Measurements from ENCODE around the gene RPL32. TPM values are rescaled to one million over a fixed set of nuclear protein-coding genes. Genes with fewer than 3 reads are reported as not detected.

RPL32 gene
- total RNA-seq, 1 experiment from 2014 or later, result 2,021 TPM

DNA sequence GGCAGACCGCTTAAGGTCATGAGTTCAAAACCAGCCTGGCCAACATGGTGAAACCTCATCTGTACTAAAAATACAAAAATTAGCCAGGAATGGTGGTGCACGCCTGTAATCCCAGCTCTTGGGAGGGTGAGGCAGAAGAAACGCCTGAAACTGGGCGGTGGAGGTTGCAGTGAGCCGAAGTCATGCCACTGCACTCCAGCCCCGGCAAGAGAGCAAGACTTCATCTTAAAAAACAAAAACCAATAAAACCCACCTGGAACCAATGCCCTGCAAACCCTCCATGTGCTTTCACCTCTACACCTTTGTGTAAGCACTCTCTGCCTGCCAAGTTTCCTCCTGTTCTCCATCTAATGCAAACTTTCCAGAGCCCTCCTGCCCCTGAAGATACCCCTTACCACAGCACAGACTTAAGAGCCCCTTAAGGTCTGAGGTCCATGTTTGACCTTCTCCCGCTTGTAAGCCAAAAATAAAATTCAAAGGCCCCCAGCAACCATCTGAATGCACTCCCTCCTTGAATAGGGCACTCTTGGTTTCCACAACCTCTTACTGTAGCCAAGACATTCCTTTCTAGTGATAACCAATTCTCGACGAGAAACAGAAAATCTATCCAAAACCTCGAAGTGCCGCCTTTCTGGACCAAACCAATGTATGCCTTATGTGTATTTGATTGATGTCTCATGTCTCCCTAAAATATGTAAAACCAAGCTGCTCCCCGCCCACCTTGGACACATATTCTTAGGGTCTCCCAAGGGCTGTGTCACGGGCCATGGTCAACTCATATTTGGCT is 3.0 kb downstream of the RPL32 start:
- Histone ChIP-seq H3K23me2 (ENCODE audit: insufficient read length, low read depth, low read length, poor library complexity, severe bottlenecking) (peaks cover 8% of the 10 kb centered on the region), H2BK5ac (ENCODE audit: insufficient read length, low read length) (no peak overlapping the region), H2BK120ac (ENCODE audit: low read depth, low read length, poor library complexity, severe bottlenecking) (no peak overlapping the region), H4K20me1 (ENCODE audit: control insufficient read depth, insufficient read depth, insufficient read length) (peaks cover 2% of the 10 kb centered on the region), H4K91ac (ENCODE audit: insufficient read length, low read depth, low read length) (no peak overlapping the region), H3K27me3 (ENCODE audit: insufficient read depth, low read length) (no peaks in the 10 kb centered on the region), H3K9ac (ENCODE audit: extremely low read depth, insufficient read length, low read length) (peak overlapping the region; percentile 42), H3T11ph (ENCODE audit: low read length) (no peak overlapping the region), H3K23ac (ENCODE audit: insufficient read length, low read depth, low read length) (no peak overlapping the region), H3K4ac (ENCODE audit: low read depth, low read length) (no peak overlapping the region), H3K56ac (ENCODE audit: insufficient read length, low read depth, low read length) (no peak overlapping the region), H3K79me2 (ENCODE audit: insufficient read depth, low read length) (peaks cover 27% of the 10 kb centered on the region), H3K14ac (ENCODE audit: insufficient read depth, low read length) (no peak overlapping the region), H2AK5ac (ENCODE audit: insufficient read length, low read length) (no peak overlapping the region), H4K5ac (ENCODE audit: insufficient read length, low read depth, low read length) (no peak overlapping the region), H3K27ac (ENCODE audit: insufficient read length, low read depth, low read length) (no peak overlapping the region), H2AFZ (ENCODE audit: low read length) (no peak overlapping the region), H4K8ac (replicated peaks; ENCODE audit: insufficient read length, low read depth, low read length) (no peak overlapping the region), H3K4me2 (ENCODE audit: insufficient read depth, insufficient read length, low read length) (peak overlapping the region; percentile 19), H2BK20ac (ENCODE audit: low read depth, low read length, poor library complexity, severe bottlenecking) (no peak overlapping the region), H2BK12ac (ENCODE audit: insufficient read length, low read depth, low read length) (no peak overlapping the region), H3K4me1 (ENCODE audit: insufficient read depth, low read length) (peaks cover 3% of the 10 kb centered on the region), H2BK15ac (ENCODE audit: low read depth, low read length) (no peak overlapping the region), H3K79me1 (ENCODE audit: insufficient read depth, low read depth, low read length, poor library complexity, severe bottlenecking) (peaks cover 10% of the 10 kb centered on the region), H3K18ac (ENCODE audit: insufficient read length, low read depth, low read length) (no peak overlapping the region), H3K9me3 (ENCODE audit: control insufficient read depth, low read depth, low read length) (no peaks in the 10 kb centered on the region)
- no peak for DNase-seq
- no CpG with 5 or more reads among the region's 13 CpGs for WGBS (ENCODE audit: extremely low coverage, insufficient read length, low lambda C conversion rate)
- peak overlapping the region; percentile 57 to 99 (median 78); a peak in 6 of 7 replicates for H3K27ac Mint-ChIP-seq
- peak overlapping the region; percentile 96 to 98 for H3K4me3 Mint-ChIP-seq
- H3K36me3 Mint-ChIP-seq (ENCODE audit: insufficient read depth in 1 of 3, low read depth in 3 of 3), result peaks cover 66 to 80% (median 76%) of the 10 kb centered on the region in 3 experiments
- H3K27me3 Mint-ChIP-seq (ENCODE audit: low read depth), result no peaks in the 10 kb centered on the region
- H3K9me3 Mint-ChIP-seq, result no peaks in the 10 kb centered on the region
- H3K4me1 Mint-ChIP-seq, result peaks cover 65 to 68% of the 10 kb centered on the region in 2 experiments
- TF ChIP-seq, protein P1, sequence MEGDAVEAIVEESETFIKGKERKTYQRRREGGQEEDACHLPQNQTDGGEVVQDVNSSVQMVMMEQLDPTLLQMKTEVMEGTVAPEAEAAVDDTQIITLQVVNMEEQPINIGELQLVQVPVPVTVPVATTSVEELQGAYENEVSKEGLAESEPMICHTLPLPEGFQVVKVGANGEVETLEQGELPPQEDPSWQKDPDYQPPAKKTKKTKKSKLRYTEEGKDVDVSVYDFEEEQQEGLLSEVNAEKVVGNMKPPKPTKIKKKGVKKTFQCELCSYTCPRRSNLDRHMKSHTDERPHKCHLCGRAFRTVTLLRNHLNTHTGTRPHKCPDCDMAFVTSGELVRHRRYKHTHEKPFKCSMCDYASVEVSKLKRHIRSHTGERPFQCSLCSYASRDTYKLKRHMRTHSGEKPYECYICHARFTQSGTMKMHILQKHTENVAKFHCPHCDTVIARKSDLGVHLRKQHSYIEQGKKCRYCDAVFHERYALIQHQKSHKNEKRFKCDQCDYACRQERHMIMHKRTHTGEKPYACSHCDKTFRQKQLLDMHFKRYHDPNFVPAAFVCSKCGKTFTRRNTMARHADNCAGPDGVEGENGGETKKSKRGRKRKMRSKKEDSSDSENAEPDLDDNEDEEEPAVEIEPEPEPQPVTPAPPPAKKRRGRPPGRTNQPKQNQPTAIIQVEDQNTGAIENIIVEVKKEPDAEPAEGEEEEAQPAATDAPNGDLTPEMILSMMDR (conservative IDR thresholded peaks at IDR 0.05), result no peak
